OCI-LY1 (cell line): ENCODE measurements around the gene TBCEL.

Experiments
- H2AFZ ChIP-seq: fragments of 200-600 bp; sonication (generic), shearing (Covaris generic); 2 replicates; pipeline ENCODE4 v1.6.0; 2014; ENCODE audit warnings: antibody characterized with exemption, mild to moderate bottlenecking, low read length
- H3F3A ChIP-seq: fragments of 200-600 bp; sonication (generic), shearing (Covaris generic); 2 replicates; pipeline ENCODE4 v1.6.0; 2014; ENCODE audit warnings: mild to moderate bottlenecking, antibody characterized with exemption, low read length, moderate library complexity; ENCODE audit not compliant: insufficient read depth
- H3K27ac ChIP-seq: fragments of 200-600 bp; sonication (generic); 2 replicates; pipeline ENCODE4 v1.5.1; 2014; ENCODE audit warnings: low read length, mixed run types, mild to moderate bottlenecking, low read depth; ENCODE audit not compliant: poor library complexity, severe bottlenecking
- H3K27me3 ChIP-seq: fragments of 200-600 bp; sonication (generic); 2 replicates; pipeline ENCODE4 v1.6.0; 2014; ENCODE audit warnings: antibody characterized with exemption, mild to moderate bottlenecking, low read length, moderate library complexity; ENCODE audit not compliant: insufficient read depth
- H3K36me3 ChIP-seq: fragments of 200-600 bp; sonication (generic); 2 replicates; pipeline ENCODE4 v1.6.1; 2014; ENCODE audit warnings: mild to moderate bottlenecking, antibody characterized with exemption, low read length, moderate library complexity, mixed read lengths; ENCODE audit not compliant: insufficient read depth
- H3K4me1 ChIP-seq: fragments of 200-600 bp; sonication (generic); 2 replicates; pipeline ENCODE4 v1.5.1; 2014; ENCODE audit warnings: mild to moderate bottlenecking, low read length, moderate library complexity; ENCODE audit not compliant: insufficient read depth, severe bottlenecking
- H3K4me2 ChIP-seq: fragments of 200-600 bp; sonication (generic), shearing (Covaris generic); 2 replicates; pipeline ENCODE4 v1.6.1; 2014; ENCODE audit warnings: low read length
- H3K4me3 ChIP-seq: fragments of 200-600 bp; sonication (generic); 2 replicates; pipeline ENCODE4 v1.5.1; 2014; ENCODE audit warnings: low read length, low read depth, mild to moderate bottlenecking, mixed read lengths; ENCODE audit not compliant: poor library complexity, severe bottlenecking
- H3K79me2 ChIP-seq: fragments of 200-600 bp; shearing (Covaris generic); 2 replicates; pipeline ENCODE4 v1.6.1; 2016; ENCODE audit warnings: mixed run types, low read length, mixed read lengths; ENCODE audit not compliant: insufficient read depth
- H3K9ac ChIP-seq: fragments of 200-600 bp; sonication (generic), shearing (Covaris generic); 2 replicates; pipeline ENCODE4 v1.6.1; 2014; ENCODE audit warnings: mild to moderate bottlenecking, low read length, mixed read lengths
- H3K9me2 ChIP-seq: fragments of 200-600 bp; sonication (generic), shearing (Covaris generic); 2 replicates; pipeline ENCODE4 v1.6.1; 2014; ENCODE audit warnings: low read depth, mild to moderate bottlenecking, low read length, mixed read lengths
- H3K9me3 ChIP-seq: fragments of 200-600 bp; shearing (Covaris generic); 2 replicates; pipeline ENCODE4 v1.6.1; 2014; ENCODE audit warnings: low read length, mixed read lengths
- H4K20me1 ChIP-seq: fragments of 200-600 bp; sonication (generic), shearing (Covaris generic); 2 replicates; pipeline ENCODE4 v1.6.0; 2016; ENCODE audit warnings: mild to moderate bottlenecking, low read length; ENCODE audit not compliant: insufficient read depth
- EZH2 ChIP-seq: fragments of 200-600 bp; sonication (generic), shearing (Covaris generic); IDR thresholded peaks from 2 replicates; pipeline ENCODE4 v1.8.0; 2017; ENCODE audit warnings: borderline replicate concordance, mixed run types, mild to moderate bottlenecking, antibody characterized with exemption, low read length, moderate library complexity, mixed read lengths
- TF ChIP-seq, protein P1 (sequence below): fragments of 200-600 bp; sonication (generic), shearing (Covaris generic); IDR thresholded peaks from 2 replicates; pipeline ENCODE4 v1.5.1; 2017; ENCODE audit warnings: mild to moderate bottlenecking, antibody characterized with exemption, low read length, moderate library complexity, mixed read lengths

TBCEL gene

DNA sequence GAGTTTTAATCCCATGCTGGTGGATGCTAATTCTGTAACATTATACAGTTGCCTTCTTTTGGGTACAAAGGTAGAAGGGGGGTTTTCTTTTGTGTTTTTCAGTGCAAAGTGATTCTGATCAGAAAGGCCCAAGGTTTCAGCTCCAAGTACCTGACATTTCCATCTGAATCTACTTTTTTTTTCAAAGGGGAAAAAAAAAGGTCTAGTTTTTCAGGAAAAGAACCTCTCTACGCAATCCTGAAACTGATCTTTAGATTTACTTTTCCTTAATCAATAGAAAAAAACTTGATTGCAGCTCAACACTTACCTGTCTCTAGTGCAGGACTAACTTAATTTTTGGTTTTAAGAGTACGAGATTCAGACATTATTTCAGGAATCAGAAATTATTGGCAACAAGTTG, 77.0 kb downstream of the TBCEL start, which contains the start of gene TECTA:
Gene TECTA (plus strand): TSS at position 301 of the 400 bp plus-strand sequence. CDS start 1,423 bp downstream, outside the sequence.
- Histone ChIP-seq H3K36me3 (no peaks in the 10 kb centered on the region), H3F3A (no peaks in the 10 kb centered on the region), H3K9ac (no peak within 1 kb of the TSS), H3K4me2 (no peak within 1 kb of the TSS), H3K79me2 (no peaks in the 10 kb centered on the region), H3K27ac (no peak within 1 kb of the TSS), H3K9me2 (no peaks in the 10 kb centered on the region), H3K4me3 (no peak within 1 kb of the TSS), H3K4me1 (no peaks in the 10 kb centered on the region), H2AFZ (no peak within 1 kb of the TSS), H3K27me3 (no peaks in the 10 kb centered on the region), H3K9me3 (no peaks in the 10 kb centered on the region), H4K20me1 (no peaks in the 10 kb centered on the region)
- TF ChIP-seq, protein P1, sequence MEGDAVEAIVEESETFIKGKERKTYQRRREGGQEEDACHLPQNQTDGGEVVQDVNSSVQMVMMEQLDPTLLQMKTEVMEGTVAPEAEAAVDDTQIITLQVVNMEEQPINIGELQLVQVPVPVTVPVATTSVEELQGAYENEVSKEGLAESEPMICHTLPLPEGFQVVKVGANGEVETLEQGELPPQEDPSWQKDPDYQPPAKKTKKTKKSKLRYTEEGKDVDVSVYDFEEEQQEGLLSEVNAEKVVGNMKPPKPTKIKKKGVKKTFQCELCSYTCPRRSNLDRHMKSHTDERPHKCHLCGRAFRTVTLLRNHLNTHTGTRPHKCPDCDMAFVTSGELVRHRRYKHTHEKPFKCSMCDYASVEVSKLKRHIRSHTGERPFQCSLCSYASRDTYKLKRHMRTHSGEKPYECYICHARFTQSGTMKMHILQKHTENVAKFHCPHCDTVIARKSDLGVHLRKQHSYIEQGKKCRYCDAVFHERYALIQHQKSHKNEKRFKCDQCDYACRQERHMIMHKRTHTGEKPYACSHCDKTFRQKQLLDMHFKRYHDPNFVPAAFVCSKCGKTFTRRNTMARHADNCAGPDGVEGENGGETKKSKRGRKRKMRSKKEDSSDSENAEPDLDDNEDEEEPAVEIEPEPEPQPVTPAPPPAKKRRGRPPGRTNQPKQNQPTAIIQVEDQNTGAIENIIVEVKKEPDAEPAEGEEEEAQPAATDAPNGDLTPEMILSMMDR, result no peak
- TF ChIP-seq EZH2, result no peak

DNA sequence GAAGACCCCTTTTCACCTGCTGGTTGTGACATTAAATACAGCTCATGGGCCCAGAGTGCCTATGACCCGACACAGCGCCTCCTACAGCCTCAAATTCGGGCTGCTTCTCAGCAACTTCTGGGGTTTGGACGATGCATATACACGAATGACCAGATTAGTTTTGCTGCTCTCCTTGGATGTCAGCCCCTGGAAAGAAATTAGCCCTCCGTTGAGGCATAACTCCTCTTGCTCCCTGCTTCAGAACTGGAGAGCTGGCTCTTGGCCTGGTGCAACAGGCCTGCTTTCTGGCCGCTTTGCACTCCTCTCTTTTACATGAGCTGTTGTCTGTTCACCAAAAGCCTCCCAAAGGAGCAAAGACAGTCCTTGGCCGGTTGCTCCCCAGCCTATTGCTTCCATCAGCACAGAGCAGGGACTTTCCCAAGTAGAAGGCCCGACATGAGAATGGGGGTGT, 80.4 kb downstream of the TBCEL start:
- no peak overlapping the region for H3K9ac ChIP-seq
- H3K27me3 ChIP-seq, result peaks cover 3% of the 10 kb centered on the region; the same call in 1 of the 2 replicates
- H3K9me2 ChIP-seq, result no peaks in the 10 kb centered on the region
- no peak for TF ChIP-seq EZH2
- TF ChIP-seq, protein P1, result peak; percentile 42
- no peak overlapping the region for H3K4me3 ChIP-seq
- H3K36me3 ChIP-seq, result no peaks in the 10 kb centered on the region
- no peaks in the 10 kb centered on the region for H3F3A ChIP-seq
- no peaks in the 10 kb centered on the region for H4K20me1 ChIP-seq
- no peak overlapping the region for H2AFZ ChIP-seq
- no peaks in the 10 kb centered on the region for H3K4me1 ChIP-seq
- no peak overlapping the region for H3K27ac ChIP-seq
- no peaks in the 10 kb centered on the region for H3K9me3 ChIP-seq
- H3K4me2 ChIP-seq, result no peak overlapping the region
- no peaks in the 10 kb centered on the region for H3K79me2 ChIP-seq

DNA sequence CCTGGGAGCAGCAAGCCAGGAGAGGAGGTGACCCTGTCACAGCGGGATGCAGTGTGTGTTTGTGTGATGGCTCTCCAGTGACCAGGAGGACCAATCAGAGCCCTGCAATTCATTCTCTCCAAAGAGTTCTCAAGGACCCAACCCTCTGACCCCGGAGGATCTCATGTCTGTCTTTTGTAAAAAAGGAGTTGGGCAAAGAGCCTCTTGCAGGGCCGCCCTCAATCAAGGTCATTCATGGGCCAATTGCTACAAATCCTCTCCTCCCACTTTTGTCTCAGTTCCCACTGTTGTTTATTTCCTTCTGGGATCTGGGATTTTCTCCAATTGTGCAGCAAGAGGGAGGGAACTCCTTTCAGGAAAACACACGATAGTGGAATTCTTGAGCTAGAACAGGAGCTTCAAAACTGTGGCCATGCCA, 81.2 kb downstream of the TBCEL start:
- Histone ChIP-seq H3K9me2 (no peaks in the 10 kb centered on the region), H3K36me3 (no peaks in the 10 kb centered on the region), H3K79me2 (no peaks in the 10 kb centered on the region), H3F3A (no peaks in the 10 kb centered on the region), H3K4me2 (no peak overlapping the region), H3K27ac (no peak overlapping the region), H4K20me1 (no peaks in the 10 kb centered on the region), H3K9me3 (no peaks in the 10 kb centered on the region), H3K9ac (no peak overlapping the region), H3K4me3 (no peak overlapping the region), H3K27me3 (peaks cover 3% of the 10 kb centered on the region; the same call in 1 of the 2 replicates), H2AFZ (no peak overlapping the region), H3K4me1 (no peaks in the 10 kb centered on the region)
- TF ChIP-seq, protein P1, result no peak
- no peak for TF ChIP-seq EZH2
